Kidney epithelial cell (primary cell): ENCODE measurements around the gene CABP7. TPM values are rescaled to one million over a fixed set of nuclear protein-coding genes. Genes with fewer than 3 reads are reported as not detected.

Source experiments
- DNase-seq: peaks from one replicate; pipeline ENCODE4 v3.0.0-alpha.2; 2010; ENCODE audit warnings: low read depth
- H3K27me3 ChIP-seq: 2 replicates; pipeline ENCODE4 v1.6.0; 2011; ENCODE audit warnings: low read length; ENCODE audit not compliant: control insufficient read depth, insufficient read depth
- H3K36me3 ChIP-seq: 2 replicates; pipeline ENCODE4 v1.5.1; 2011; ENCODE audit warnings: low read length; ENCODE audit not compliant: control insufficient read depth, insufficient read depth
- H3K4me3 ChIP-seq: 2 replicates; pipeline ENCODE4 v1.5.1; 2011; ENCODE audit warnings: low read depth, mild to moderate bottlenecking, control low read depth, low read length
- CTCF ChIP-seq: IDR thresholded peaks from 2 replicates; pipeline ENCODE4 v1.5.1; 2011; ENCODE audit warnings: mild to moderate bottlenecking, moderate library complexity, low read length, control low read depth, inconsistent platforms; ENCODE audit not compliant: insufficient read depth, poor library complexity, severe bottlenecking
- total RNA-seq: library from RNA; depleted of rRNA; stranded (reverse); fragments of >200 nt; gene quantifications from 2 replicates; pipeline ENCODE4 v1.2.3, GENCODE V29; 2015

CABP7 gene
- total RNA-seq, 1 donor from 2014 or later: not detected

- H3K4me3 ChIP-seq: no peak overlapping the region
- no peak for TF ChIP-seq CTCF
- H3K36me3 ChIP-seq: no peaks in the 10 kb centered on the region
- DNase-seq: no peak
- no peaks in the 10 kb centered on the region for H3K27me3 ChIP-seq
Measured at GRCh38 chr22:29747832-29748231, 28.0 kb downstream of the CABP7 start.

GRCh38 chr22:29748248-29748893, 28.6 kb downstream of the CABP7 start:
- H3K36me3 ChIP-seq: no peaks in the 10 kb centered on the region
- no peaks in the 10 kb centered on the region for H3K27me3 ChIP-seq
- DNase-seq: no peak
- no peak for TF ChIP-seq CTCF
- H3K4me3 ChIP-seq: no peak overlapping the region

GRCh38 chr22:29750029-29750428, 30.2 kb downstream of the CABP7 start:
- DNase-seq: no peak
- H3K4me3 ChIP-seq: no peak overlapping the region
- no peaks in the 10 kb centered on the region for H3K36me3 ChIP-seq
- no peaks in the 10 kb centered on the region for H3K27me3 ChIP-seq
- no peak for TF ChIP-seq CTCF

- DNase-seq: no peak
- no peak overlapping the region for H3K4me3 ChIP-seq
- no peak for TF ChIP-seq CTCF
- no peaks in the 10 kb centered on the region for H3K36me3 ChIP-seq
- H3K27me3 ChIP-seq: no peaks in the 10 kb centered on the region
Measured at GRCh38 chr22:29750559-29751538, 31.0 kb downstream of the CABP7 start.

- Histone ChIP-seq H3K4me3 (no peak overlapping the region), H3K36me3 (no peaks in the 10 kb centered on the region), H3K27me3 (no peaks in the 10 kb centered on the region)
- DNase-seq: no peak
- no peak for TF ChIP-seq CTCF
Measured at GRCh38 chr22:29751669-29752068, 31.9 kb downstream of the CABP7 start.
